Transverse colon (tissue), 4 donors: ENCODE measurements around the gene EYA4. TPM values are rescaled to one million over a fixed set of nuclear protein-coding genes. Genes with fewer than 3 reads are reported as not detected.
"Not testable (repeated sequence)": the region's sequence is repeated elsewhere in the genome, so short reads cannot be mapped to it uniquely, and the experiment has no call there.

ENCODE experiments used
- DNase-seq: peaks from one replicate; pipeline ENCODE4 v3.0.0-alpha.2; 2019
- H3K27ac ChIP-seq, 4 donors: fragments of 200-600 bp; sonication (generic); 2 replicates each; pipeline ENCODE4 v1.5.1; 2016 to 2018; ENCODE audit warnings: inconsistent platforms in 4 of 4
- H3K27me3 ChIP-seq: fragments of 200-600 bp; sonication (generic); 2 replicates; pipeline ENCODE4 v1.5.1; 2017; ENCODE audit warnings: inconsistent platforms
- H3K36me3 ChIP-seq, 4 donors: fragments of 200-600 bp; sonication (generic); 2 replicates each; pipeline ENCODE4 v1.5.1; 2017 to 2019; ENCODE audit warnings: inconsistent platforms in 4 of 4
- H3K4me1 ChIP-seq, 4 donors: fragments of 200-600 bp; sonication (generic); 2 replicates each; pipeline ENCODE4 v1.5.1; 2017 to 2020; ENCODE audit warnings: inconsistent platforms in 4 of 4
- H3K4me3 ChIP-seq, 4 donors: fragments of 200-600 bp; sonication (generic); 1 replicate in 1 of 4; 2 replicates in 3 of 4; pipeline versions ENCODE4 v1.5.1 to v1.6.1; 2017 to 2019; ENCODE audit warnings: inconsistent platforms in 4 of 4
- H3K9me3 ChIP-seq, 2 donors: fragments of 200-600 bp; sonication (generic); 2 replicates each; pipeline ENCODE4 v1.5.1; 2017 to 2019; ENCODE audit warnings: inconsistent platforms in 2 of 2
- CTCF ChIP-seq, 5 experiments: fragments of 200-600 bp in 3 of 5; fragments of 450-650 bp in 2 of 5; sonication (generic) in 3 of 5; IDR thresholded peaks; 1 replicate in 2 of 5; 2 replicates in 3 of 5; pipeline ENCODE4 v1.5.1; 2016 to 2017; ENCODE audit warnings: antibody characterized with exemption in 5 of 5, inconsistent platforms in 3 of 5, mild to moderate bottlenecking in 2 of 5, moderate library complexity in 1 of 5
- EP300 ChIP-seq: sonication (generic); formaldehyde crosslinking; IDR thresholded peaks from one replicate; pipeline ENCODE4 v1.6.1; 2017; ENCODE audit warnings: antibody characterized with exemption, low read depth
- POLR2A ChIP-seq: fragments of 450-650 bp; IDR thresholded peaks from one replicate; pipeline ENCODE4 v1.6.1; 2016; ENCODE audit warnings: antibody characterized with exemption, mild to moderate bottlenecking, moderate library complexity
- POLR2AphosphoS5 ChIP-seq, 3 donors: sonication (generic); formaldehyde crosslinking; IDR thresholded peaks; one replicate each; pipeline ENCODE4 v1.6.1; 2016; ENCODE audit warnings: antibody characterized with exemption in 3 of 3
- WGBS, 2 donors: methylation state at CpG; one replicate each; pipeline ENCODE4 v1.1.5; 2018; ENCODE audit warnings: low coverage in 1 of 2; 5-methylcytosine and 5-hydroxymethylcytosine counted together
- in situ Hi-C, 4 donors: fragments of 200-750 bp; cut with MboI; loops; one replicate each; pipeline versions ENCODE4 v1.15.0 to v1.15.1; 2017; ENCODE audit warnings: low sequenced_read_pairs in 3 of 4, low pct_ligation_motif_present in 1 of 4, low pct_unique_long_range_greater_than_20kb in 1 of 4
- intact Hi-C: fragments of 100-400 bp; cut with DNase I; formaldehyde crosslinking; loops from one replicate; pipeline ENCODE4 v1.15.1; 2023; ENCODE audit warnings: low total_unique reads
- total RNA-seq, 4 donors: library from RNA; depleted of rRNA; stranded (reverse); fragments of >200 nt; gene quantifications; one replicate each; pipeline ENCODE4 v1.1.0, GENCODE V29; 2016

Gene EYA4
- total RNA-seq, 4 donors from 2014 or later, result 0.27 to 0.64 TPM; not detected in 2

GRCh38 chr6:133551436-133551835, 310.3 kb downstream of the EYA4 start:
- in situ Hi-C loops (loop anchor here (25.0 kb wide), 3 partner anchors 361 to 536 kb away; partner anchors contain the start of gene SLC2A12 (in 1 of the 4)), intact Hi-C loops (no loop called here)
- TF ChIP-seq CTCF (IDR thresholded peaks at IDR 0.05) (no peak), POLR2AphosphoS5 (IDR thresholded peaks at IDR 0.05) (no peak), EP300 (no peak), POLR2A (no peak)
- H3K4me1 ChIP-seq, result peaks cover 0 to 14% (median 0%) of the 10 kb centered on the region in 4 donors
- H3K36me3 ChIP-seq, result no peaks in the 10 kb centered on the region
- DNase-seq, result no peak
- no peaks in the 10 kb centered on the region for H3K27me3 ChIP-seq
- no peak overlapping the region for H3K27ac ChIP-seq
- WGBS, 2 donors, result 77 to 95% methylated on average over 3 of the region's 3 CpGs
- H3K4me3 ChIP-seq, result no peak overlapping the region
- H3K9me3 ChIP-seq, result no peaks in the 10 kb centered on the region

DNA sequence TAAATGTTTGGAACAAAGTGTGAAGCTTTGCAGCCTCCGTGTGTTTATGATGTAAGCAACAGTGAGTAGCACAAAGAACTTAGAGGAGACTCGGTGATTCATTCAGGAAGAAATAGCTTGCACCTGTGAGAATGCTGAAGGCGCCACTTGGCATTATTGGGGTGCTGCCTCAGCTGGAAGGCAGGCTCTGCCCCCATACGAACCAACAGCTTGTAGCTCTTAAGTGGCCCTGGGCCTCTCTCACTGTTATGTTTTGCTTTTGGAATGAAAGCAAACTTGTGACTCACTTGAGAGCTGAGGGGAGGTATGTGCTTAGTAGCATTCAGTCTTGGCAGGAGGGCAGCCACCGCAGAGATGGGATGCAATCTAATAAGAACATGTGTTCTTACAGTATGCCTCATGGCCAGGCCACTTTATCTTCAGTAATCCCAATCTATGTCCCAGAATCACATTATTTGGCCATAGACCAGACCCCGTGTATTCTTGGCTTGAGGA, 310.7 kb downstream of the EYA4 start:
- Histone ChIP-seq H3K9me3 (no peaks in the 10 kb centered on the region), H3K27me3 (no peaks in the 10 kb centered on the region), H3K36me3 (no peaks in the 10 kb centered on the region), H3K27ac (peak overlapping the region in 1 of 4 donors; percentile 23), H3K4me1 (peaks cover 0 to 14% (median 0%) of the 10 kb centered on the region in 4 donors), H3K4me3 (no peak overlapping the region)
- WGBS, 2 donors, result 57 to 70% methylated on average over 3 to 6 of the region's 6 CpGs
- intact Hi-C loops, result no loop called here
- TF ChIP-seq EP300 (no peak), CTCF (IDR thresholded peaks at IDR 0.05) (no peak), POLR2AphosphoS5 (IDR thresholded peaks at IDR 0.05) (no peak), POLR2A (no peak)
- in situ Hi-C loops, result loop anchor here (25.0 kb wide), 3 partner anchors 360 to 535 kb away; partner anchors contain the start of gene SLC2A12 (in 1 of the 4)
- peak; percentile 11 for DNase-seq

DNA sequence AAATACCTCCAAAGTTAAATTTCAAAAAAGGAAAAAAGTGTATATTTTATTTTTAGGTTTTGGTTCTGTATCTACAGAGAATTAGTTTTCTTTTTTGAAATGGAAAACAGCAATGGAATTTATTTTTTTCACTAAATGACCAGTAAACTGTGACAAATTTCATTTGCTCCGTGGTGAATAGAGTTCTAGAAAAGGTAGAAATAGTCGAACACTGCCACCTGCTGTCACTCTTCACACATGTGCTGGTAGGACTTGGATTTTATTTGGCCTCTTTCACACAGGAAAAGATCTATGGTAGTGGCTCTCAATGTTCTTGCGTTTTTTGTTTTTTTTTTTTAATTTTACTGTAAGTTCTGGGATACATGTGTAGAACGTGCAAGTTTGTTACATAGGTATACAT, 312.5 kb downstream of the EYA4 start:
- H3K27me3 ChIP-seq, result no peaks in the 10 kb centered on the region
- in situ Hi-C loops, result loop anchor here (25.0 kb wide), 3 partner anchors 359 to 534 kb away; partner anchors contain the start of gene SLC2A12 (in 1 of the 4)
- no peaks in the 10 kb centered on the region for H3K36me3 ChIP-seq
- H3K9me3 ChIP-seq, result no peaks in the 10 kb centered on the region
- WGBS, 2 donors, result 5 to 9% methylated on average over 4 of the region's 4 CpGs
- intact Hi-C loops, result no loop called here
- no peak overlapping the region for H3K4me3 ChIP-seq
- DNase-seq, result peak; percentile 10
- TF ChIP-seq POLR2A (no peak), CTCF (IDR thresholded peaks at IDR 0.05) (peak; percentile 43 to 49 (median 46)), POLR2AphosphoS5 (IDR thresholded peaks at IDR 0.05) (no peak)
- H3K27ac ChIP-seq, result no peak overlapping the region
- peaks cover 0 to 14% (median 0%) of the 10 kb centered on the region in 4 donors for H3K4me1 ChIP-seq

- DNase-seq, H3K27ac ChIP-seq, intact Hi-C loops, H3K9me3 ChIP-seq, H3K36me3 ChIP-seq, H3K27me3 ChIP-seq, H3K4me3 ChIP-seq: not testable (repeated sequence)
- in situ Hi-C loops, result loop anchor here (25.0 kb wide), 3 partner anchors 358 to 533 kb away; partner anchors contain the start of gene SLC2A12 (in 1 of the 4)
- peaks cover 0 to 14% (median 0%) of the 10 kb centered on the region in 4 donors for H3K4me1 ChIP-seq
- WGBS, 2 donors, result 83% methylated on average over 1 of the region's 1 CpG; no CpG with 5 or more reads in 1 of the 2 donors
These were observed 313.0 kb downstream of the EYA4 start for GRCh38 chr6:133554121-133554520.
